ENCODE measurements around the gene SBK2. TPM values are rescaled to one million over a fixed set of nuclear protein-coding genes. Genes with fewer than 3 reads are reported as not detected.

The SBK2 gene
- total RNA-seq, 1 donor from 2014 or later = 0.75 TPM

GRCh38 chr19:55529636-55530234 lies 7.2 kb downstream of the SBK2 start:
- Mint-ChIP-seq H3K27ac (no peak overlapping the region), H3K9me3 (no peaks in the 10 kb centered on the region), H3K27me3 (peaks cover 4% of the 10 kb centered on the region), H3K4me3 (no peak overlapping the region), H3K4me1 (ENCODE audit: unreplicated experiment) (peaks cover 4% of the 10 kb centered on the region), H3K36me3 (no peaks in the 10 kb centered on the region)
- no peak for DNase-seq (ENCODE audit: extremely low spot score, unreplicated experiment)
- TF ChIP-seq CTCF (conservative IDR thresholded peaks at IDR 0.05) = no peak

- Mint-ChIP-seq H3K4me1 (ENCODE audit: unreplicated experiment) (no peaks in the 10 kb centered on the region), H3K9me3 (no peaks in the 10 kb centered on the region), H3K36me3 (no peaks in the 10 kb centered on the region), H3K27me3 (peaks cover 8% of the 10 kb centered on the region), H3K4me3 (no peak overlapping the region), H3K27ac (no peak overlapping the region)
- TF ChIP-seq CTCF (conservative IDR thresholded peaks at IDR 0.05) = no peak
- no peak for DNase-seq (ENCODE audit: extremely low spot score, unreplicated experiment)
These were observed 8.7 kb downstream of the SBK2 start for GRCh38 chr19:55528030-55528803.

- TF ChIP-seq CTCF (conservative IDR thresholded peaks at IDR 0.05) = no peak
- Mint-ChIP-seq H3K36me3 (no peaks in the 10 kb centered on the region), H3K4me3 (no peak overlapping the region)
These were observed 9.5 kb downstream of the SBK2 start for GRCh38 chr19:55527197-55528029.

GRCh38 chr19:55526216-55527196 lies 10.4 kb downstream of the SBK2 start:
- no peak overlapping the region for H3K4me3 Mint-ChIP-seq
- H3K27me3 Mint-ChIP-seq = peaks cover 8% of the 10 kb centered on the region
- peaks cover 5% of the 10 kb centered on the region for H3K4me1 Mint-ChIP-seq (ENCODE audit: unreplicated experiment)
- DNase-seq (ENCODE audit: extremely low spot score, unreplicated experiment) = no peak
- H3K36me3 Mint-ChIP-seq = no peaks in the 10 kb centered on the region
- no peaks in the 10 kb centered on the region for H3K9me3 Mint-ChIP-seq
- no peak overlapping the region for H3K27ac Mint-ChIP-seq
- no peak for TF ChIP-seq CTCF (conservative IDR thresholded peaks at IDR 0.05)

More at GRCh38 chr19:55527197-55528029, 9.5 kb downstream of the SBK2 start:
- DNase-seq (ENCODE audit: extremely low spot score, unreplicated experiment) = no peak
- Mint-ChIP-seq H3K4me1 (ENCODE audit: unreplicated experiment) (no peaks in the 10 kb centered on the region), H3K9me3 (no peaks in the 10 kb centered on the region), H3K27me3 (peaks cover 8% of the 10 kb centered on the region), H3K27ac (no peak overlapping the region)
